H9 (cell line): Measurements from ENCODE around the gene ANTKMT. TPM values are rescaled to one million over a fixed set of nuclear protein-coding genes. Genes with fewer than 3 reads are reported as not detected.
A peak's percentile ranks its signal among the peaks of the same experiment; 100 is the strongest.

Experiments used
- DNase-seq: peaks from one replicate; pipeline ENCODE4 v3.0.0-alpha.2; 2017
- H2AFZ ChIP-seq: one replicate; pipeline ENCODE4 v1.6.1; 2013; ENCODE audit warnings: mild to moderate bottlenecking, low read length, control low read depth, moderate library complexity
- H2AK5ac ChIP-seq: 2 replicates; pipeline ENCODE4 v1.6.1; 2013; ENCODE audit warnings: low read length, control low read depth, mixed read lengths; ENCODE audit not compliant: insufficient read length
- H2BK120ac ChIP-seq: one replicate; pipeline ENCODE4 v1.6.1; 2013; ENCODE audit warnings: low read depth, mild to moderate bottlenecking, low read length, control low read depth, inconsistent platforms; ENCODE audit not compliant: poor library complexity, severe bottlenecking
- H2BK12ac ChIP-seq: 2 replicates; pipeline ENCODE4 v1.6.1; 2013; ENCODE audit warnings: low read length, control low read depth, mixed read lengths, low read depth; ENCODE audit not compliant: insufficient read length
- H2BK15ac ChIP-seq: 2 replicates; pipeline ENCODE4 v1.6.1; 2013; ENCODE audit warnings: low read depth, low read length, control low read depth
- H2BK20ac ChIP-seq: one replicate; pipeline ENCODE4 v1.6.1; 2013; ENCODE audit warnings: low read depth, mild to moderate bottlenecking, low read length, control low read depth, inconsistent platforms; ENCODE audit not compliant: poor library complexity, severe bottlenecking
- H2BK5ac ChIP-seq: 2 replicates; pipeline ENCODE4 v1.6.1; 2013; ENCODE audit warnings: low read length, control low read depth, mixed read lengths; ENCODE audit not compliant: insufficient read length
- H3K14ac ChIP-seq: 2 replicates; pipeline ENCODE4 v1.6.1; 2013; ENCODE audit warnings: low read length, control low read depth; ENCODE audit not compliant: insufficient read depth
- H3K18ac ChIP-seq: 2 replicates; pipeline ENCODE4 v1.6.1; 2013; ENCODE audit warnings: low read depth, mild to moderate bottlenecking, mixed read lengths, low read length, control low read depth; ENCODE audit not compliant: insufficient read length
- H3K23ac ChIP-seq: 2 replicates; pipeline ENCODE4 v1.6.1; 2013; ENCODE audit warnings: low read length, control low read depth, mixed read lengths, low read depth; ENCODE audit not compliant: insufficient read length
- H3K23me2 ChIP-seq: 2 replicates; pipeline ENCODE4 v1.6.1; 2013; ENCODE audit warnings: low read depth, mild to moderate bottlenecking, mixed read lengths, low read length, control low read depth; ENCODE audit not compliant: insufficient read length, poor library complexity, severe bottlenecking
- H3K27ac ChIP-seq: 2 replicates; pipeline ENCODE4 v1.5.1; 2013; ENCODE audit warnings: low read length, control low read depth, mixed read lengths, low read depth; ENCODE audit not compliant: insufficient read length
- H3K27me3 ChIP-seq: 2 replicates; pipeline ENCODE4 v1.6.1; 2013; ENCODE audit warnings: low read length, control low read depth, inconsistent platforms; ENCODE audit not compliant: insufficient read depth
- H3K4ac ChIP-seq: 2 replicates; pipeline ENCODE4 v1.6.1; 2013; ENCODE audit warnings: low read depth, mild to moderate bottlenecking, control low read depth, inconsistent platforms, low read length, moderate library complexity
- H3K4me1 ChIP-seq: 2 replicates; pipeline ENCODE4 v1.6.1; 2013; ENCODE audit warnings: low read length, control low read depth, inconsistent platforms; ENCODE audit not compliant: insufficient read depth
- H3K4me2 ChIP-seq: 2 replicates; pipeline ENCODE4 v1.6.1; 2013; ENCODE audit warnings: low read length, control low read depth, mixed read lengths; ENCODE audit not compliant: insufficient read length, insufficient read depth
- H3K56ac ChIP-seq: 2 replicates; pipeline ENCODE4 v1.6.1; 2013; ENCODE audit warnings: low read depth, mild to moderate bottlenecking, mixed read lengths, low read length, control low read depth; ENCODE audit not compliant: insufficient read length
- H3K79me1 ChIP-seq: 2 replicates; pipeline ENCODE4 v1.6.1; 2013; ENCODE audit warnings: low read depth, mild to moderate bottlenecking, moderate library complexity, low read length, control low read depth, inconsistent platforms; ENCODE audit not compliant: insufficient read depth, poor library complexity, severe bottlenecking
- H3K79me2 ChIP-seq: 2 replicates; pipeline ENCODE4 v1.6.1; 2013; ENCODE audit warnings: low read length, control low read depth, inconsistent platforms; ENCODE audit not compliant: insufficient read depth
- H3K9ac ChIP-seq: 2 replicates; pipeline ENCODE4 v1.6.1; 2013; ENCODE audit warnings: low read length, control low read depth, mixed read lengths; ENCODE audit not compliant: insufficient read length; ENCODE audit errors: extremely low read depth
- H3K9me3 ChIP-seq: one replicate; pipeline ENCODE4 v1.6.1; 2013; ENCODE audit warnings: low read depth, low read length, inconsistent platforms; ENCODE audit not compliant: control insufficient read depth
- H3T11ph ChIP-seq: one replicate; pipeline ENCODE4 v1.6.1; 2013; ENCODE audit warnings: mild to moderate bottlenecking, low read length, control low read depth, inconsistent platforms
- H4K20me1 ChIP-seq: one replicate; pipeline ENCODE4 v1.6.1; 2013; ENCODE audit not compliant: control insufficient read depth, insufficient read length, insufficient read depth
- H4K5ac ChIP-seq: 2 replicates; pipeline ENCODE4 v1.6.1; 2013; ENCODE audit warnings: low read depth, mild to moderate bottlenecking, mixed read lengths, low read length, control low read depth; ENCODE audit not compliant: insufficient read length
- H4K8ac ChIP-seq: replicated peaks from 2 replicates; pipeline ENCODE4 v1.6.1; 2013; ENCODE audit warnings: low read length, control low read depth, mixed read lengths, low read depth; ENCODE audit not compliant: insufficient read length
- H4K91ac ChIP-seq: 2 replicates; pipeline ENCODE4 v1.6.1; 2013; ENCODE audit warnings: low read depth, mild to moderate bottlenecking, moderate library complexity, mixed read lengths, low read length, control low read depth; ENCODE audit not compliant: insufficient read length
- H3K27ac Mint-ChIP-seq, 3 experiments: 2 replicates in 2 of 3; 3 replicates in 1 of 3; pipeline ENCODE4 v1.8.0; 2020 to 2021; ENCODE audit warnings: mixed read lengths in 3 of 3, mild to moderate bottlenecking in 1 of 3, moderate library complexity in 1 of 3
- H3K27me3 Mint-ChIP-seq: 2 replicates; pipeline ENCODE4 v1.8.0; 2021; ENCODE audit warnings: low read depth, mild to moderate bottlenecking, moderate library complexity, mixed read lengths
- H3K36me3 Mint-ChIP-seq, 3 experiments: 2 replicates in 2 of 3; 3 replicates in 1 of 3; pipeline ENCODE4 v1.8.0; 2020 to 2021; ENCODE audit warnings: low read depth in 3 of 3, mixed read lengths in 3 of 3; ENCODE audit not compliant: insufficient read depth in 1 of 3
- H3K4me1 Mint-ChIP-seq, 2 experiments: 2 replicates each; pipeline ENCODE4 v1.8.0; 2020; ENCODE audit warnings: mixed read lengths in 2 of 2
- H3K4me3 Mint-ChIP-seq, 2 experiments: 2 replicates in 1 of 2; 3 replicates in 1 of 2; pipeline ENCODE4 v1.8.0; 2020 to 2021; ENCODE audit warnings: mild to moderate bottlenecking in 2 of 2, mixed read lengths in 2 of 2, moderate library complexity in 1 of 2
- H3K9me3 Mint-ChIP-seq, 2 experiments: 2 replicates in 1 of 2; 3 replicates in 1 of 2; pipeline ENCODE4 v1.8.0; 2020; ENCODE audit warnings: mild to moderate bottlenecking in 2 of 2, mixed read lengths in 2 of 2, moderate library complexity in 1 of 2
- WGBS: extraction: QIAGEN DNeasy Blood & Tissue Kit; methylation state at CpG from one replicate; pipeline ENCODE4 v1.1.7; 2013; ENCODE audit warnings: missing lambda C conversion rate, low lambda C conversion rate, mixed read lengths; ENCODE audit not compliant: insufficient read length; ENCODE audit errors: extremely low coverage; 5-methylcytosine and 5-hydroxymethylcytosine counted together
- total RNA-seq: library from RNA; stranded (reverse); gene quantifications from 2 replicates; pipeline ENCODE4 v1.2.1, GENCODE V29; 2021
- TF ChIP-seq, protein P1 (sequence below): fragments of 200-600 bp; sonication (generic); conservative IDR thresholded peaks from 3 replicates; pipeline ENCODE4 v1.8.0; 2021; ENCODE audit warnings: antibody characterized with exemption, mild to moderate bottlenecking

Gene ANTKMT
- total RNA-seq, 1 experiment from 2014 or later: 31.5 TPM

DNA sequence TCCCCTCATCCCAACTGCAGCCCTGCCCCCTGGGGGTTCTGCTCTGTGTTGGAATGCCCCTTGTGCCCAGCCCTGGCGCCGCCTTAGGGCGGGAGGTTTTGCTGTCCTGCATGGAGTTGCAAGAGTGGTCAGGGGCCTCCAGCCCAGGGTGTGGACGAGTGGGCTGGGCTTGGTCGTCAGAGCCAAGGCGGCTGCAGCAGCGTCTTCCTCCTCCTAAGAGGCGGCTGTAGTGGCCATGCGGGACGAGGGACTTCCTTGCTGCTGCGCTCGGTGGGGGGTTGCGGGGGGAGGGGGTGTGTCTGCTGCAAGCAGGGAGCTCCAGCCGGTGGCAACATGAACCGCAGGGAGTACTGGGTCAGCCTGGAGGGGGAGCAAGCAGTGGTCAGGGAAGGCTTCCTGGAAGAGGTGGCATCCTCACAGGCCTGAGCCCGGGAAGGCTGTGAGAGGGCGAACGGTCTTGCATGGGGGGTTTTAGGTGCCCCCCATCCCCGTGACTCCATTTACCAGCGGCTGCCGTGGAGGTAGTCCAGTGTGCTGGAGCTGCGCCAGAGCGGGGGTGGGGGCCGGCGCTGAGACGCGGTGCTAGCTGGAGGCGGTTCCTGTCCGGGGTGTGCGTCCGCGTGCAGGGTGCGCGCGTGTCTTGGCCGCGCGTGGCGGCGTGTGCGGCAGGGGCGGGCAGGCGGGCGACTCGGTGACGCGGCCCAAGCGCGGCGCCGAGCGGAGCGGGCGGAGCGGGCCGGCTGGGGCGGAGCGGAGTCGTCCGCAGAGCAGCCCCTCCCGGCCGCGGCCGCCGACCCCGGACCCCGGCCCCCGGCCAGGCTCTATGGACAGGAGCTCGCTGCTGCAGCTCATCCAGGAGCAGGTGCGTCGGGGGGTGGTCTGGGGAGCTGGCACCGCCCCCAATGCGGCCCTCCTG lies 45.7 kb upstream of the ANTKMT start, which contains the start of gene RHBDL1:
TSS of gene RHBDL1 (plus strand) at position 704 of the 916 bp plus-strand sequence. CDS start at position 824, 120 bp downstream.
- Histone ChIP-seq H4K91ac (no peak within 1 kb of the TSS), H4K20me1 (no peaks in the 10 kb centered on the region), H3K9me3 (no peaks in the 10 kb centered on the region), H4K8ac (no peak within 1 kb of the TSS), H2AFZ (no peak within 1 kb of the TSS), H2BK5ac (no peak within 1 kb of the TSS), H3K23me2 (peaks cover 9% of the 10 kb centered on the region), H3K56ac (no peak within 1 kb of the TSS), H2BK20ac (no peak within 1 kb of the TSS), H3K14ac (0 out of 2 replicates have a peak within 1 kb of the TSS, but pooled peaks have one; percentile 6), H3K27ac (no peak within 1 kb of the TSS), H3T11ph (no peak within 1 kb of the TSS), H4K5ac (no peak within 1 kb of the TSS), H3K4me1 (no peaks in the 10 kb centered on the region), H2BK15ac (no peak within 1 kb of the TSS), H3K79me2 (no peaks in the 10 kb centered on the region), H3K18ac (no peak within 1 kb of the TSS), H3K4me2 (peak within 1 kb of the TSS; percentile 53), H2BK12ac (no peak within 1 kb of the TSS), H3K23ac (no peak within 1 kb of the TSS), H2BK120ac (no peak within 1 kb of the TSS), H3K9ac (no peak within 1 kb of the TSS), H3K4ac (no peak within 1 kb of the TSS), H2AK5ac (no peak within 1 kb of the TSS), H3K79me1 (no peaks in the 10 kb centered on the region), H3K27me3 (no peaks in the 10 kb centered on the region)
- peaks cover 3% of the 10 kb centered on the region; the same call in 1 of the 2 replicates for H3K27me3 Mint-ChIP-seq
- TF ChIP-seq, protein P1, sequence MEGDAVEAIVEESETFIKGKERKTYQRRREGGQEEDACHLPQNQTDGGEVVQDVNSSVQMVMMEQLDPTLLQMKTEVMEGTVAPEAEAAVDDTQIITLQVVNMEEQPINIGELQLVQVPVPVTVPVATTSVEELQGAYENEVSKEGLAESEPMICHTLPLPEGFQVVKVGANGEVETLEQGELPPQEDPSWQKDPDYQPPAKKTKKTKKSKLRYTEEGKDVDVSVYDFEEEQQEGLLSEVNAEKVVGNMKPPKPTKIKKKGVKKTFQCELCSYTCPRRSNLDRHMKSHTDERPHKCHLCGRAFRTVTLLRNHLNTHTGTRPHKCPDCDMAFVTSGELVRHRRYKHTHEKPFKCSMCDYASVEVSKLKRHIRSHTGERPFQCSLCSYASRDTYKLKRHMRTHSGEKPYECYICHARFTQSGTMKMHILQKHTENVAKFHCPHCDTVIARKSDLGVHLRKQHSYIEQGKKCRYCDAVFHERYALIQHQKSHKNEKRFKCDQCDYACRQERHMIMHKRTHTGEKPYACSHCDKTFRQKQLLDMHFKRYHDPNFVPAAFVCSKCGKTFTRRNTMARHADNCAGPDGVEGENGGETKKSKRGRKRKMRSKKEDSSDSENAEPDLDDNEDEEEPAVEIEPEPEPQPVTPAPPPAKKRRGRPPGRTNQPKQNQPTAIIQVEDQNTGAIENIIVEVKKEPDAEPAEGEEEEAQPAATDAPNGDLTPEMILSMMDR: no peak
- H3K9me3 Mint-ChIP-seq: no peaks in the 10 kb centered on the region
- peak; percentile 83 for DNase-seq
- H3K36me3 Mint-ChIP-seq: peaks cover 8 to 18% (median 17%) of the 10 kb centered on the region in 3 experiments; a peak in 6 of 7 replicates
- H3K4me3 Mint-ChIP-seq: peak within 1 kb of the TSS; percentile 69 to 79
- no CpG with 5 or more reads among the region's 73 CpGs for WGBS
- H3K27ac Mint-ChIP-seq: peak within 1 kb of the TSS in 2 of 3 experiments; percentile 11 to 57; a peak in 2 of 7 replicates
- H3K4me1 Mint-ChIP-seq: peaks cover 14 to 22% of the 10 kb centered on the region in 2 experiments
